C4-2B (cell line): ENCODE measurements around the gene SLIT3.

Experiments
- CTCF ChIP-seq: fragments of 450-650 bp; conservative IDR thresholded peaks from 2 replicates; pipeline ENCODE4 v1.5.1; 2017; ENCODE audit warnings: mild to moderate bottlenecking
- ZFX ChIP-seq: fragments of 450-650 bp; IDR thresholded peaks from 2 replicates; pipeline ENCODE4 v1.6.1; 2017

GRCh38 chr5:168827636-168828035 is 473.3 kb downstream of the SLIT3 start:
- no peak for TF ChIP-seq CTCF
- no peak for TF ChIP-seq ZFX
